AG04450 (cell line): ENCODE results near the gene RLN3. TPM values are rescaled to one million over a fixed set of nuclear protein-coding genes. Genes with fewer than 3 reads are reported as not detected.
"Not testable (repeated sequence)": the region's sequence is repeated elsewhere in the genome, so short reads cannot be mapped to it uniquely, and the experiment has no call there.

ENCODE experiments used
- CTCF ChIA-PET: fragments of 300-600, 350-600 bp; formaldehyde crosslinking; extraction: SDS; loops from one replicate; lab custom pipeline; 2022; ENCODE audit warnings: antibody characterized with exemption, inconsistent platforms; lab: Charles Lee
- POLR2A ChIA-PET: fragments of 350-600 bp; formaldehyde crosslinking; extraction: SDS; loops from one replicate; lab custom pipeline; 2021; ENCODE audit warnings: antibody characterized with exemption, inconsistent platforms; lab: Yijun Ruan, JAX
- DNase-seq: peaks from one replicate; pipeline ENCODE4 v3.0.0-alpha.2; 2011; ENCODE audit warnings: low read depth, low spot score
- H3K27ac ChIP-seq: one replicate; pipeline ENCODE4 v1.5.1; 2012; ENCODE audit warnings: low read depth, low read length, control low read depth
- H3K27me3 ChIP-seq: one replicate; pipeline ENCODE4 v1.6.0; 2012; ENCODE audit warnings: low read length; ENCODE audit not compliant: control insufficient read depth, insufficient read depth
- H3K4me3 ChIP-seq: 2 replicates; pipeline ENCODE4 v1.5.1; 2011; ENCODE audit warnings: mild to moderate bottlenecking, low read depth, low read length, control low read depth
- H3K9me3 ChIP-seq: 2 replicates; pipeline ENCODE4 v1.5.1; 2012; ENCODE audit warnings: low read length; ENCODE audit not compliant: control insufficient read depth, insufficient read depth
- CTCF ChIP-seq: IDR thresholded peaks from 2 replicates; pipeline ENCODE4 v1.5.1; 2011; ENCODE audit warnings: low read depth, low read length, control low read depth, inconsistent platforms
- polyA plus RNA-seq: library from polyadenylated mRNA; depleted of rRNA; stranded (reverse); fragments of >200 nt; gene quantifications from 2 replicates; pipeline ENCODE4 v1.2.3, GENCODE V29; 2011

Gene RLN3
- polyA plus RNA-seq, 1 experiment = not detected

DNA sequence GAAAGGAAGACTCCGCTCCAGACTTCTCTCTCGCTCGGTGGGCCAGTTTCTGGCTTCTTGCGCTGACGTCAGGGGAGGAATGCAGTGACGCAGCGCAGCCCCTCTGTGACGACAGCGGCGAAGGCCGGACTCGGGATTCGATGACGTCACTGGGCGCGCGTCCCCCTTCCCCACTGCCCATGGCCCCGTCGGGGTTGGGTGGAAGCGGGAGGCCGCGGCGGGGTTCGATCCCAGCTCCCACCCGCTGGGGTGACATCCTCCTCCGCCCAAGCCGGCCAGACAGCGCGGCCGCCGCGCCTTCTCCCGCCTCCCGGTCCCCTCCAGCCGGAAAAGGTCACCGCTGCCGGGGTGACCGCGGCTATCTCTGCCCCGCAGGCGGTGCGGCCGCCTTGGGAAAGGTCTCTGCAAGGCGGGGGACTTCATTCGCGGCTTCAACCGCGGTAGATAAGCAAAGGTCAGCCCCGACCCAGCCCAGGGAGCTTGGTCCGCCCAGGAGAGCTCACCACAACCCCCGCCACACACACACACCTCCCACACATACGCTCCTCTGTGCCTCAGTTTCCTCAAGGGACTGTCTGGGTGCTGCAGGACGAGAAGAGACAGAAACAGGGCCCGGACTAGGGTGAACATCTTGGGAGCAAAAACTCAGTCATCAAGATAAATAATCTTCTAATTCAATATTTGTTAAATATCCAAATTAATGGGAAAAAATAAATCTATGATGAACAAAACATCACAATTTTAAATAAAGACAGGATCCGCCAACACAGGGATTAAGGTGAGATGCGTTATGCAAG is 21.0 kb upstream of the RLN3 start:
- DNase-seq = no peak
- no peaks in the 10 kb centered on the region for H3K27me3 ChIP-seq
- peak overlapping the region; percentile 75 for H3K4me3 ChIP-seq
- no peak for TF ChIP-seq CTCF
- ChIA-PET POLR2A (interaction anchor here (0.6 to 1.8 kb wide), 8 partner anchors 14 to 498 kb away, joined by 3 to 8 read pairs (median 3); no protein-coding TSS in a partner anchor), CTCF (interaction anchor here (0.7 kb wide), 1 partner anchor 67 kb away, joined by 4 read pairs; no protein-coding TSS in a partner anchor)
- H3K9me3 ChIP-seq = no peaks in the 10 kb centered on the region; the same call in 1 of the 2 replicates
- H3K27ac ChIP-seq = peak overlapping the region; percentile 94

DNA sequence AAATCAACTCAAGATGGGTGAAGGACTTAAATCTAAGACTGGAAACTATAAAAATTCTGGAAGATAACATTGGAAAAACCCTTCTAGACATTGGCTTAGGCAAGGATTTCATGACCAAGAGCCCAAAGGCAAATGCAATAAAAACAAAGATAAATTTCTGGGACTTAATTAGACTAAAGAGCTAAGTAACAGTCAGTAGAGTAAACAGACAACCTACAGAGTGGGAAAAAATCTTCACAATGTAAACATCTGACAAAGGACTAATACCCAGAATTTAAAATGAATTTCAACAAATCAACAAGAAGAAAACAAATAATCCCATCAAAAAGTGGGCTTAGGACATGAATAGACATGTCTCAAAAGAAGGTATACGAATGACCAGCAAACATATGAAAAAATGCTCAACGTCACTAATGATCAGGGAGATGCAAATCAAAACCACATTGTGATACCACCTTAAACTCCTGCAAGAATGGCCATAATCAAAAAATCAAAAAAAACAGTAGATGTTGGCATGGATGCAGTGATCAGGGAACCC is 15.5 kb upstream of the RLN3 start:
- CTCF ChIA-PET = no interaction called here
- POLR2A ChIA-PET = no interaction called here
- DNase-seq = no peak
- H3K4me3 ChIP-seq = no peak overlapping the region
- no peaks in the 10 kb centered on the region for H3K27me3 ChIP-seq
- H3K9me3 ChIP-seq = no peaks in the 10 kb centered on the region
- H3K27ac ChIP-seq = no peak overlapping the region
- TF ChIP-seq CTCF = no peak

- TF ChIP-seq CTCF = no peak
- H3K4me3 ChIP-seq = no peak overlapping the region
- no peak overlapping the region for H3K27ac ChIP-seq
- no peaks in the 10 kb centered on the region for H3K27me3 ChIP-seq
- ChIA-PET POLR2A (no interaction called here), CTCF (interaction anchor here (0.7 to 1.2 kb wide), 2 partner anchors 34 to 60 kb away, joined by 3 read pairs; no protein-coding TSS in a partner anchor)
- no peaks in the 10 kb centered on the region for H3K9me3 ChIP-seq
- no peak for DNase-seq
Observed at GRCh38 chr19:14015524-14016035, 12.4 kb upstream of the RLN3 start.

DNA sequence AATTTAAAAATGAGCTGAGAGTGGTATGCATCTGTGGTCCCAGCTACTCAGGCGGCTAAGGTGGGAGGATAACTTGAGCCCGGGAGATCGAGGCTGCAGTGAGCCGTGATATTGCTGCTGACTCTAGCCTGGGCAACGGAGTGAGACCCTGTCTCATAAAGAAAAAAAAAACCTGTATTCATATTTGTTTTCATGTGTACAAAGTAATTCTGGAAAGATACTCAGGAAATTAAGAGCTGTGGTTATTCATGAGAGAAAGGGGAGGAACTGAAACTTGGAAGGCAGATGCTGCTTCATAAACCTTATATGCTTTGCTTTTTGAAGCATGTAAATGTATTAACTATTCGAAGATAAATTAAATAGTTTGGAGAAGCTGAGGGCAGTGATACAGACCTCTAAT is 8.8 kb upstream of the RLN3 start:
- POLR2A ChIA-PET = interaction anchor here (0.7 kb wide), 1 partner anchor 62 kb away, joined by 10 read pairs; no protein-coding TSS in a partner anchor
- CTCF ChIA-PET = interaction anchor here (0.5 kb wide), 1 partner anchor 489 kb away, joined by 3 read pairs; no protein-coding TSS in a partner anchor
- no peak for TF ChIP-seq CTCF
- H3K4me3 ChIP-seq = no peak overlapping the region
- no peaks in the 10 kb centered on the region for H3K27me3 ChIP-seq
- no peak for DNase-seq
- H3K27ac ChIP-seq = no peak overlapping the region
- no peaks in the 10 kb centered on the region for H3K9me3 ChIP-seq

DNA sequence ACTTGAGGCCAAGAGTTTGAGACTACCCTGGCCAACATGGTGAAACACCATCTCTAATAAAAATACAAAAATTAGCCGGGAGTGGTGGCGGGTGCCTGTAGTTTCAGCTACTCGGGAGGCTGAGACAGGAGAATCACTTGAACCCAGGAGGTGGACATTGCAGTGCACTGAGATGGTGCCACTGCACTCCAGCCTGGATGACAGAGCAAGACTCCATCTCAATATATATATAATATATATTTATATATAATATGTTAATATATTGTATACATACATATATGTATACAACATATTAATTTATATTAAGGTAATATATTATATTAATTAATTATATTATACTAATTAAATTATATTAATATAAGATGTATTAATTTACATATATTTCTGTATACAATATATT is 8.2 kb upstream of the RLN3 start:
- H3K9me3 ChIP-seq, H3K27me3 ChIP-seq, CTCF ChIA-PET, H3K4me3 ChIP-seq, POLR2A ChIA-PET, H3K27ac ChIP-seq, DNase-seq: not testable (repeated sequence)
